AG04450 (cell line): Measurements from ENCODE around the gene NME7. TPM values are rescaled to one million over a fixed set of nuclear protein-coding genes. Genes with fewer than 3 reads are reported as not detected.

Experiments used
- CTCF ChIA-PET: fragments of 300-600, 350-600 bp; formaldehyde crosslinking; extraction: SDS; loops from one replicate; lab custom pipeline; 2022; ENCODE audit warnings: antibody characterized with exemption, inconsistent platforms; lab: Charles Lee
- POLR2A ChIA-PET: fragments of 350-600 bp; formaldehyde crosslinking; extraction: SDS; loops from one replicate; lab custom pipeline; 2021; ENCODE audit warnings: antibody characterized with exemption, inconsistent platforms; lab: Yijun Ruan, JAX
- DNase-seq: peaks from one replicate; pipeline ENCODE4 v3.0.0-alpha.2; 2011; ENCODE audit warnings: low read depth, low spot score
- H3K27ac ChIP-seq: one replicate; pipeline ENCODE4 v1.5.1; 2012; ENCODE audit warnings: low read depth, low read length, control low read depth
- H3K27me3 ChIP-seq: one replicate; pipeline ENCODE4 v1.6.0; 2012; ENCODE audit warnings: low read length; ENCODE audit not compliant: control insufficient read depth, insufficient read depth
- H3K4me3 ChIP-seq: 2 replicates; pipeline ENCODE4 v1.5.1; 2011; ENCODE audit warnings: mild to moderate bottlenecking, low read depth, low read length, control low read depth
- H3K9me3 ChIP-seq: 2 replicates; pipeline ENCODE4 v1.5.1; 2012; ENCODE audit warnings: low read length; ENCODE audit not compliant: control insufficient read depth, insufficient read depth
- CTCF ChIP-seq: IDR thresholded peaks from 2 replicates; pipeline ENCODE4 v1.5.1; 2011; ENCODE audit warnings: low read depth, low read length, control low read depth, inconsistent platforms
- polyA plus RNA-seq: library from polyadenylated mRNA; depleted of rRNA; stranded (reverse); fragments of >200 nt; gene quantifications from 2 replicates; pipeline ENCODE4 v1.2.3, GENCODE V29; 2011

Gene NME7
- polyA plus RNA-seq, 1 experiment, result 27.3 TPM

- Histone ChIP-seq H3K27me3 (no peaks in the 10 kb centered on the region), H3K27ac (no peak overlapping the region), H3K9me3 (no peaks in the 10 kb centered on the region), H3K4me3 (no peak overlapping the region)
- no peak for TF ChIP-seq CTCF
- DNase-seq, result no peak
- CTCF ChIA-PET, result interaction anchor here (0.6 to 0.9 kb wide), 2 partner anchors 18 to 47 kb away, joined by 3 to 4 read pairs; no protein-coding TSS in a partner anchor
- POLR2A ChIA-PET, result no interaction called here
These were observed 192.1 kb downstream of the NME7 start for GRCh38 chr1:169175461-169175860.

- H3K9me3 ChIP-seq, result no peaks in the 10 kb centered on the region
- H3K27me3 ChIP-seq, result no peaks in the 10 kb centered on the region
- ChIA-PET CTCF (no interaction called here), POLR2A (no interaction called here)
- no peak overlapping the region for H3K27ac ChIP-seq
- no peak for DNase-seq
- no peak overlapping the region for H3K4me3 ChIP-seq
- no peak for TF ChIP-seq CTCF
These were observed 204.5 kb downstream of the NME7 start for GRCh38 chr1:169163059-169163458.

DNA sequence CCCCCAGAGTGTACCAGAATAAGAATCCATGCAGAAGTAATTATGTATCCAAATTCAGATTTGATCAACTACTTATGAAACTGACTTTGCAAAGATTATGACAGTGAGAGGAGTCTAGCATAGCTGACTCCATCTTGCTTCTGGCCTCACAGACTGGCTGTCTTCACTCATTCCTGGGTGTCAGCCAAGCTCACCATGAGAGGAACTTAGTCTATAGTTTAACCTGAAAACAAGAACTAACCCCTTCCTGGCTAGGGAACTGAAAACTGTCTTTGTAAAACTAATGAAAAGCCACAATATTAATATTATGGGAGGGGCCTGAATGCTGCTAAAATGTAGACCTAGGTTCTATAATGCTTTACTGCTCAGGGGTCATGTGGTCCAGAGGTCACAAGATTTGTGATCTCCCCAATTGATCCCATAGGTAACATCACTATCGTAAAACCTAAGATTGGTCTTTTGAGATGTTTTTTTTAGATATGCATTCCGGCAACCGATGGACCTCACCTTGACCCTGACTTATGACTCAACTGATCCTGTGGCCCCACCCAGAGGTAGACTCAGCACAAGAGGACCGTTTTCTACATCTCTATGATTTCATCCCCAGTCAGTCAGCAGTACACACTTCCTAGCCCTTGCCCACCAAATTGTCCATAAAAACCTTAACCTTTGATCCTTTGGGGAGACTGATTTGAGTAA, 206.0 kb downstream of the NME7 start:
- Histone ChIP-seq H3K27me3 (no peaks in the 10 kb centered on the region), H3K9me3 (no peaks in the 10 kb centered on the region), H3K27ac (no peak overlapping the region), H3K4me3 (no peak overlapping the region)
- ChIA-PET CTCF (no interaction called here), POLR2A (no interaction called here)
- TF ChIP-seq CTCF, result no peak
- no peak for DNase-seq

- Histone ChIP-seq H3K9me3 (no peaks in the 10 kb centered on the region), H3K27ac (no peak overlapping the region), H3K27me3 (no peaks in the 10 kb centered on the region), H3K4me3 (no peak overlapping the region)
- POLR2A ChIA-PET, result no interaction called here
- CTCF ChIA-PET, result no interaction called here
- no peak for DNase-seq
- TF ChIP-seq CTCF, result no peak
These were observed 206.6 kb downstream of the NME7 start for GRCh38 chr1:169160845-169161495.

DNA sequence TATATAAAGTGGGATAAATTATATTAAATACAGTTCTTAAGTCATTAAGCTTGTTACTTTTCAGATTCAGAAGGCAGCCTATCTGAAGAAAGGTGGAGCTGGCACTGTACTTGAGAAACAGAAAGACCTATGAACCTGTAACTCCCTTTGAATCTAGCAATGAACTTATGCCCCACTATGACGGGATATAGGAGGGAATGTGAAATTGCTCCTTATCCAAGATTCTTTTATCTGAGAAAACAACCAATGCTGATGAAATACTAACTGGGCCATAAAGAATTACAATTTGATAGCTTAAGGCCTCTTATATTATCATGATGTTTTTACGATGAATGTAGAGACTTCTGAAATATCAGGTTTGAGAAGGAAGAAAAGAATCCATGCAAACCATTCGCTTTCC, 211.0 kb downstream of the NME7 start:
- no peaks in the 10 kb centered on the region for H3K27me3 ChIP-seq
- ChIA-PET POLR2A (no interaction called here), CTCF (no interaction called here)
- TF ChIP-seq CTCF, result no peak
- no peaks in the 10 kb centered on the region for H3K9me3 ChIP-seq
- DNase-seq, result no peak
- H3K4me3 ChIP-seq, result no peak overlapping the region
- H3K27ac ChIP-seq, result no peak overlapping the region
